ENCODE data around the gene NF2.
"Not testable (repeated sequence)": the region's sequence is repeated elsewhere in the genome, so short reads cannot be mapped to it uniquely, and the experiment has no call there.

NF2 gene

DNA sequence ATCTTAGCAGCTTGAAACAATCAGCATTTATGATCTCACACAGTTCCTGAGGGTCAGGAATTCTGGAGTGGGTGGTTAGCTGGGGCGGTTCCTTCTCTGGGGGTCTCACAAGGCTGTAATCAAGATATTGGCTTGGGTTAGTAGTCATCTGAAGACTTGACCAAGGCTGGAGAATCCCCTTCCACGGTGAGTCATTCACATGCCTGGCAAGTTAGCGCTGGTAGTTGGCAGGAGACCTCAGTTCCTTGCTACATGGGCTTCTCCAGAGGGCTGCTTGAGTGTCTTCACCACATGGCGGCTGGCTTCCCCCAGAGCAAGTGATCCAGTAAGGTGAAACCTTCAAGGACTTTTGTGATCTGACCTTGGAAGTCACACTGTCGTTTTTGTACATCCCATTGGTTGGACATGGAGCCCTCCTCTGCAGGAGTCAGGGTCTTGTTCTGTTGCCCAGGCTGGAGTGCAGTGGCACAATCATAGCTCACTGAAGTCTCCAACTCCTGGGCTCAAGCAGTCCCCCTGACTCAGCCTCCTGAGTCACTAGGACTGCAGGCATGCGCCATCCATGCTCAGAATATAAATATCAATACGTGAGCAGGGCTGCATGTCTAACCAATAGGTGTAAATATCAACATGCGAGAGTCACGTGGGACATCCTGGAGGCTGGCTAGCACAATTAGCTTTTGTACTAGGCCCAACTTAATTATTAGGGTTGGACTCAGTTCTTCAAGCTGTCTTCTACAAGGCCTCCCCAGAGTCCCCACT, 15.3 kb upstream of the NF2 start:
- intact Hi-C loops (cut with DNase I): no loop called here
- no peak for DNase-seq

DNA sequence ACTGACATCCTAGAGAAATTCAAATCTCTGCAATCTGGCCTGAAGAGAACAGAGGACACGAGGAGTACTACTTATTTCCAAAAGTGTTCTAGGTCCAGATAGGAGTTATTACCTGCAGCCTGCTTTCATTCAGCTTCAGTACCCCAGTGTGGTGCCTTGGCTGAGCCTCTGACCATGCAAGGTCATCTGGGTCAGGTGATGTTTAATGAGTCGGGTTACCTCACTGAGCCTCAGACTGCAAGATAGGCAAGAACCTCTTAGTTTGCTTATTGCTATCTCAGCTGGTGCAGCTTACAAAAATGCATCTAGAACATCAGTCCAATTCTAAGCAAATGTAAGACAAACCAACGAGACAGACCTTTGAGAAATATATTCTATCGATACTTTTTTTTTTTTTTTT, 9.5 kb upstream of the NF2 start:
- no peak for DNase-seq
- intact Hi-C loops (cut with DNase I): no loop called here

DNA sequence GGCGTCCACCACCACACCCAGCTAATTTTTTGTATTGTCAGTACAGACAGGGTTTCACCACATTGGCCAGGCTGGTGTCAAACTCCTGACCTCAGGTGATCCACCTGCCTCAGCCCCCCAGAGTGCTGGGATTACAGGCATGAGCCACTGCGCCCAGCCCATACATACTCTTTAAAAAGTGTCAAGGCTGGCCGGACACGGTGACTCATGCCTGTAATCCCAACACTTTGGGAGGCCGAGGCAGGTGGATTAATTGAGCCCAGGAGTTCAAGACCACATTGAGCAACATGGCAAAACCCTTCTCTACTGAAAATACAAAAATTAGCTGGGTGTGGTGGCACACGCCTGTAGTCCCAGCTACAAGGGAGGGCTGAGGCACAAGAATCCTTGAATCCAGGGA, 9.0 kb upstream of the NF2 start:
- DNase-seq; intact Hi-C loops (cut with DNase I): not testable (repeated sequence)

DNA sequence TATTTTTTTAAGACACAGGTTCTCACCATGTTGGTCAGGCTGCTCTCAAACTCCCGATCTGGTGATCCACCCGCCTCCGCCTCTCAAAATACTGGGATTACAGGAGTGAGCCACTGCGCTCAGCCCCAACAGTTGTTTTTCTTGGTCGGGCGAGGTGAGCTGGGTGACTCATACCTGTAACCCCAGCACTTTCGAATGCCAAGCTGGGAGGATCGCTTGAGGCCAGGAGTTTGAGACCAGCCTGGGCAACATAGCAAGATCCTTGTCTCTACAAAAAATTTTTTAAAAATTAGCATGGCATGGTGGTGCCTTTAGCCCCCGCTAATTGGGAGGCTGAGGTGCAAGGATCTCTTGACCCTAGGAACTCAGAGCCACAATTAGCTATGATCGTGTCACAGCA, 7.0 kb upstream of the NF2 start:
- intact Hi-C loops (cut with DNase I): no loop called here
- no peak for DNase-seq

DNA sequence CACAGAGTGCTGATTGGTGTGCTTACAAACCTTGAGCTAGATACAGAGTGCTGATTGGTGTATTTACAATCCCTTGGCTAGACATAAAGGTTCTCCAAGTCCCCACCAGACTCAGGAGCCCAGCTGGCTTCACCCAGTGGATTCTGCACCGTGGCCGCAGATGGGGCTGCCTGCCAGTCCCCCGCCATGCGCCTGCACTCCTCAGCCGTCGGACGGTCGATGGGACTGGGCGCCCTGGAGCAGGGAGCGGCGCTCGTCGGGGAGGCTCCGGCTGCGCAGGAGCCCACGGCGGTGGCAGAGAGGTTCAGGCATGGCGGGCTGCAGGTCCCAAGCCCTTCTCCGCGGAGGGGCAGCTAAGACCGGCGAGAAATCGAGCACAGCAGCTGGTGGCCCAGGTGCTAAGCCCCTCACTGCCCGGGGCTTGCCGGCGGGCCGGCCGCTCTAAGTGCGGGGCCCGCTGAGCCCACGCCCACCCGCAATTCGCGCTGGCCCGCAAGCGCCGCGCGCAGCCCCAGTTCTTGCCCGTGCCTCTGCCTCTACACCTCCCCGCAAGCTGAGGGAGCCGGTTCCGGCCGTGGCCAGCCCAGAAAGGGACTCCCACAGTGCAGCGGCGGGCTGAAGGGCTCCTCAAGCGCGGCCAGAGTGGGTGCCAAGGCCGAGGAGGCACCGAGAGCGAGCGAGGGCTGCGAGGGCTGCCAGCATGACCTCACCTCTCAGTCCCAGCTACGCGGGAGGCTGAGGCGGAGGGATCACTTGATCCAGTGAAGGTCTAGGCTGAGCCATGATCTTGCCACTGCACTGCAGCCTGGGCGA, 5.4 kb upstream of the NF2 start:
- DNase-seq; intact Hi-C loops (cut with DNase I): not testable (repeated sequence)

DNA sequence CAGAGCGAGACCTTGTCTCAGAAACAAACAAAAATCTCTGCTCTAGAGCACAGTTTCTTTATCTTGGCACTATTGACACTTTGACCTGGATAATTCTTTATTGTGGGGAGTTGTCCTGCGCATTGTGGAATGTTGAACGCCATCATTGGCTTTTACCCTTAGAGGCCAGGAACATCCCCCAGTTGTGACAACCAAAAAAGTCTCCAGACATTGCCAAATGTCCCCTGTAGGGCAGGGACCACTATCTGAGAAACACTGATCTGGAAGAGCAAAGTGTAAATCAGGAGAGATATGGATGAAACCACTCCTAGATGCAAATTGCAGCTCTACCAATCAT, 4.8 kb upstream of the NF2 start:
- intact Hi-C loops (cut with DNase I): no loop called here
- no peak for DNase-seq

DNA sequence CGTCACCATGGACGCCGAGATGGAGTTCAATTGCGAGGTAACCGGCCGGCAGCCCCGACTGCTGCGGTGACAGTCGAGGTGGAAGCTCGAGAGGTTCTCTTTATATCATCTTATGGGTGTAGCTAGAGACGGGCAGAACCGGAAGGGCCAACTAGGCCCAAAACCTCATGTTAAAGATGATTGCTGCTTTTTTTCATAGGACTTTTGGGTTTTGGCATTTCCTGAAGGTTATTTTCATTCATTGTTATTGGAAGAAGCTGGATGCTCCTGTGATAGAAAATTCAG, 585 bp downstream of the NF2 start:
- intact Hi-C loops (cut with DNase I): loop anchor here (10.0 kb wide), 1 partner anchor 49 kb away; the partner anchor contains the start of gene THOC5
- peak in 19 of 42 donors; percentile 19 to 65 (median 34) for DNase-seq

DNA sequence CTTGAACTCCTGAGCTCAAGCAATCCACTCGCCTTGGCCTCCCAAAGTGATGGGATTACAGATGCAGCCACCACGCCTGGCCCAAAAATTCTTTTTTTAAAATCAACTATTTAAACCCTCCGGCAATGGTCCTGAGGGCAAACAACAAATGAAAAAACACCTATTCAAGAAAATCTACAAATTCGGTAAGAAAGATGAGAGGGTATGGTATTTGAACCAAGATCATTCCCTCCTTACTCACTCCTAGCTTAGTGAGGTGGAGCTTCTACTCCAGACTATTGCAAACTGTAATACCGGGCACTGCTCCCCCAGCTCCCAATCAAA, 2.1 kb downstream of the NF2 start:
- no peak for DNase-seq
- intact Hi-C loops (cut with DNase I): loop anchor here (10.0 kb wide), 1 partner anchor 51 kb away; the partner anchor contains the start of gene THOC5

DNA sequence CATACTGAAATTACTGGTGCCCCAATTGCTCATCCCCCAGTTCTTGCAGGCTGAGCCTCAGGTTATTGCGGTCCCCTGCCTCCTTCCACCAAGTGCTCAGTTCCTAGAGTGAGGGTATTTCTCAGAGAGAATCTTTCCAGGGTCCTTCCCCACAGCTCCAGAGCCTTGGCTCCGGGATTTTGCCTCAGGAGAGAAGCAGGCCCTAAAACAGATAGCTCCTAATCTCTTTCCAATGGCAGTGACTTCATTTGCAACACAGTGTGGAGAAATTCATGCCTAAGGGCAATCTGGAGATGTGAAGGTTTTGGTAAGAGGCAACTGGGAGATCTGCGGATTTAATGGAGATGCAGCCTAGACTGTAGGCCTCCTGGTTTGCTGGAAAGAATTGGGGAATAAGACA, 2.9 kb downstream of the NF2 start:
- intact Hi-C loops (cut with DNase I): loop anchor here (10.0 kb wide), 1 partner anchor 52 kb away; the partner anchor contains the start of gene THOC5
- no peak for DNase-seq

DNA sequence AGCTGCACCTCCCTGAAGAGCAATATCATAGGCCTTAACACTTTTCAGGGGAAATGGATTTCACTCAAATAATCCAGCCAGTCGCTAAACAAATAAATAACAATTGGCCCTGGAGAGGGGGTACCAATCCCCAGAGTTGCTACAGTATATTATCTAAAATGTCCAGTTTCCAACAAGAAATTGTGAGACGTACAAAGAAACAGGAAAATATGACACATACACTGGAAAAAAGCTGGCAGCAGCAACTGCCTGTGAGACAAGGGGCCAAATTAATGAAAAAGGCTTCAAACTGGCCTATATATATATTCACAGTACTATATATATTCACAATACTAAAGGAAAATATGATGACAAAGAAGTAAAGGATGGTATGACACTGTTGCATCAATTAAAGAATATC, 4.0 kb downstream of the NF2 start:
- intact Hi-C loops (cut with DNase I): loop anchor here (10.0 kb wide), 1 partner anchor 53 kb away; the partner anchor contains the start of gene THOC5
- DNase-seq: no peak

DNA sequence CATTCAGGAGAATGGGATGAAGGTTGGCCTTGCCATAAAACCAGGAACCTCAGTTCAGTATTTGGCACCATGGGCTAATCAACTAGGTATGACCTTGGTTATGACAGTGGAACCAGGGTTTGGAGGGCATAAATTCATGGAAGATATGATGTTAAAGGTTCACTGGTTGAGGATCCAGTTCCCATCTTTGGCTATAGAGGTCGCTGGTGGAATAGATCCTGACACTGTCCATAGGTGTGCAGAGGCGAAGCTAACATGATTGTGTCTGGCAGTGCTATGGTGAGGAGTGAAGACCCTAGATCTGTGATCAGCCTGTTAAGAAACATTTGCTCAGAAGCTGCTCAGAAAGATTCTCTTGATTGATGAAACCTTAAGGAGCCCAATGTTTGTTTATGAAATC, 5.7 kb downstream of the NF2 start:
- DNase-seq: no peak
- intact Hi-C loops (cut with DNase I): loop anchor here (10.0 kb wide), 1 partner anchor 54 kb away; the partner anchor contains the start of gene THOC5

DNA sequence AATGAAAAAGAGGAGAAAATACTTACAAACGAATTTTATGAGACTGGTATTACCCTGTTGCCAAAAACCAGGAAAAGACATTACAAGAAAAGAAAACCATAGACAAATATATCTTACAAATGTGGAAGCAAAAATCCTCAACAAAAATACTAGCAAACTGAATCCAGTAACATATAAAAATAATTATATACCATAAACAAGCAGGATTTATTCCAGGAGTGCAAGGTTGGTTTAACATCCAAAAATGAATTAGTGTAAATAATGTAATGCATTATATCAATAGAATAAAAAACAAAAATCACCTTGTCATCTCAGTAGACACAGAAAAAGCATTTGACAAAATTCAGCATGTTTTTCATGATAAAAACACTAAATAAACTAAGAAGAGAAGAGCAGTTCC, 7.3 kb downstream of the NF2 start:
- DNase-seq: no peak
- intact Hi-C loops (cut with DNase I): no loop called here

DNA sequence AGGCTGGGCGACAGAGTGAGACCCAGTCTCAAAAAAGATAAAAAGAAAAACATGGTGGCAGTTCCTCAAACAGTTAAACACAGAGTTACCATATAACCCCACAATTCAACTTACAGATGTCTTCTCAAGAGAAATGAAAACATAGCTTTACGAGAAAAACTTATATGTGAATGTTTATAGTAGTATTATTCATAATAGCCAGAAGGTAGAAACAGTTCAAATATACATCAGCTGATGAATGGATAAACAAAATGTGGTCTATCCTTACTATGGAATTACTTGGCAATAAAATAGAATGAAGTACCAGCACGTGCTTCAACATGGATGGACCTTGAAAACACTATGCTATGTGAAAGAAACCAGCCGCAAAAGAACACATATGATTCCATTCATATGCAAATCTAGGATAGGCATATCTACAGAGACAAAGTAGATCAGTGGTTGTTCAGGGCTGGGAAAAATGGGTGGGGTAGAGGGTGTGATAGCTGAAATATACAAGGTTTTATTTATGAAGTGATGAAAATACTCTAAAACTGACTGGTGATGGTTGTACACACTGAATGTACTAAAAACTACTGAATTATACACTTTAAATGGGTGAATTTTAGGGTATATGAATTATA, 12.4 kb downstream of the NF2 start:
- DNase-seq: no peak
- intact Hi-C loops (cut with DNase I): no loop called here

DNA sequence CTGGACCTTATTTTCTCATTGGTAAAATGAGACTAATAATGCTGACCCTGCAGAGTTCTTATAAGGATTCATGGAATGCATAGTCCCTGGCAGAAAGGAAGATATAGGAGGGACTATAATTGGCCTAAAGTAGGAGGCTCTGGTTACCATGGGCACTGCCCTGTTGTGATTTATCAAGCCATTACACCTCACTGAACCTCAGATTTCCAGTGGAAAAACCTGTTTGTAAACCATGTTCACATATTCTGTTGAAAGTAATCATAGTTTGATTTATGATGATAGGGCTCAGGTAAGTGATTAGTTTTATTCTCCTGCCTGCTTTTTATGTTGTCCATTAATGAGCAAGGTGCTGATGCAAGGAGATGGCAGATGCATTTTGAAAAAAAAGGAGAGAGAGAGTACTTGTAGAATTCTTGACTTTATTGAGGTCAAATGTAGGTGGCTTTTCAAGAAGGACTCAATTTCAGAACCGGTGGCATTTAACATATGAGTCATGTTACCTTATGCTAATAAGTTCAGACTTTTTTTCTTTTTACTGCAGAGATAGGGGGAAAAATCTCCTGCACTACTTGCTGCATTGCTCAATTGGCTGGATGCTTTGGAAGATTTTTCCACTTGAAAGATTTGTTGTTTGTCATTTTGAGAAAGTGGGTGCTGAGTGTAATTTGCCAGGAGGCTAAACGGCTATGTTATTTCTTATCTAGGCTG, 14.6 kb downstream of the NF2 start:
- DNase-seq: peak in 4 of 42 donors; percentile 19 to 47 (median 34)
- intact Hi-C loops (cut with DNase I): no loop called here

DNA sequence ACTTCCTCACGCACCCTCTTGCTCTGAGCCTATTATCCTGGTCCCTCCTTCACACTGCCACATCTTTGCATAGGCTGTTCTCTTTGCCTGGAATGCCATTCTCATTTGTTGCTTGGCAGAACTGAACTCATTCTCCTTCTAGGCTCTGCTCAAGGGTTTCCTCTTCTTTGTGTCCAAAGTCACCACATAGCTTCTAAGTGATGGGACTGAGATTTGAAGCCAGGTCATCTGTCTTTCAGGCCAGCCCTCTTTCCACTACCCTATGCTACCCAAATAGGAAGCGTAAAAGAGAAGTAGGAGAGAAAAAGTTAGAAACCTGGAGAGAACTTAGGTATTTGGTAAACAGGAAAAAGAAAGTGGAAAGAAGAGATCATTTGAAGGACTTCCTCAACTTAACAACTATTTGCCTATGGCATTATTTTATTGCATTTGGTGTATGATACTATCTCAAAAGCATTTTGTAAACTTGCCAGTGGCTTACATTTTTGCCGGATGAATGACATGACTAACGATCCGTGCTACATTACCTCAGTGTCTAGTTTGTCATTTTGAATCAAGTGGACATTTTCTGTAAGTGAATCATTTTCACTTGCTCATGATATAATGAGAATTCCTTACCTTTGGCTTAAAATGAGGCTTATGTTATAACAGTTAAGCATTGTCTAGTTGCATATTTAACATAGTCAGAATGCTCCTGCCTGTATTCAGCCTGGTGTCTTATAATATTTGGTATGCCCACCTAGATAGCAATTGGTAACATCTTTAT, 18.5 kb downstream of the NF2 start:
- intact Hi-C loops (cut with DNase I): no loop called here
- no peak for DNase-seq

DNA sequence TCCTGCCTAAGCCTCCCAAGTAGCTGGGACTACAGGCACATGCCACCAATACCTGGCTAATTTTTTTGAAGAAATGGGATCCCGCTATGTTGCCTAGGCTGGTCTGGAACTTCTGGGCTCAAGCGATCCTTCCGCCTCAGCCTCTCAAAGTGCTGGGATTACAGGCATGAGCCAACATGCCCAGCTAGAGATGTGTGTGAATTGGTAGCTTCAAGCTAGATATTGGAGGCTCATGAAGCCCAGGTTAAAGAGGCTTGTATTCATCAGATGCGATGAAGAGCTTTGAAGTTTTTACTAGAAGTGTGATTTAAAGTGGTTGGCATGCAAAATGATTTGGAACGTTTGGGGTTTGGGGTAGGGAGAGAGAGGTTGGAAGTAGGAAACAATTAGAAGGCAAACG, 19.6 kb downstream of the NF2 start:
- DNase-seq: no peak
- intact Hi-C loops (cut with DNase I): no loop called here

DNA sequence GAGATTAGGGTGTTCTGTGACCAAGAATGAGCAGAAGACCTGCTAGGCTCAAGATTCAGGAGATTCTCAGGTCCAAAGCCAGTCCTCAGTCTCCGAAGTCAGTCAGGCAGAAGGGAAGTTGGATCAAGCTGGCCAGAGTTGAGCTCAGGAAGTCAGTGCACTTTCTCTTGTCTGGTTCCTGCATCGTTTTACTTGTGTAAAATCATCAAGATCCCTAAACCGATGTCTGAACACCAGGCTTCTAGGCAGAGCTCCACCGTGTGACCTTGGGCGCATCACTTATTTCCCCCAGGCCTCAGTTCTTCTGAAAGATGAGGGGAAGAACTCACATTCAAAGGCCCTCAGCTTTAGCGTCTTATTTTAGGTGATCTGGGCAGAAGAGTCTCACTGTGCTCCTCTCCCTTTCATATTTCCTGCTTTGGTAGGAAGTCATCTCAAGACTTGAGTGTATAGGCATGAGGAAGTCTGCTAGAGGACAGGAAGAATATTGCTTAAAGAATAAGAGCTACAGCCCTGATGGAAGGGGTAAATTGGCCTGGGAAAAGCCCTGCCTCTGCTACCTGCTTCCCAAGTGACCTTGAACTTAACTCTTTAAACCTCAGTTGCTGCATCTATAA, 20.2 kb downstream of the NF2 start:
- intact Hi-C loops (cut with DNase I): no loop called here
- no peak for DNase-seq

DNA sequence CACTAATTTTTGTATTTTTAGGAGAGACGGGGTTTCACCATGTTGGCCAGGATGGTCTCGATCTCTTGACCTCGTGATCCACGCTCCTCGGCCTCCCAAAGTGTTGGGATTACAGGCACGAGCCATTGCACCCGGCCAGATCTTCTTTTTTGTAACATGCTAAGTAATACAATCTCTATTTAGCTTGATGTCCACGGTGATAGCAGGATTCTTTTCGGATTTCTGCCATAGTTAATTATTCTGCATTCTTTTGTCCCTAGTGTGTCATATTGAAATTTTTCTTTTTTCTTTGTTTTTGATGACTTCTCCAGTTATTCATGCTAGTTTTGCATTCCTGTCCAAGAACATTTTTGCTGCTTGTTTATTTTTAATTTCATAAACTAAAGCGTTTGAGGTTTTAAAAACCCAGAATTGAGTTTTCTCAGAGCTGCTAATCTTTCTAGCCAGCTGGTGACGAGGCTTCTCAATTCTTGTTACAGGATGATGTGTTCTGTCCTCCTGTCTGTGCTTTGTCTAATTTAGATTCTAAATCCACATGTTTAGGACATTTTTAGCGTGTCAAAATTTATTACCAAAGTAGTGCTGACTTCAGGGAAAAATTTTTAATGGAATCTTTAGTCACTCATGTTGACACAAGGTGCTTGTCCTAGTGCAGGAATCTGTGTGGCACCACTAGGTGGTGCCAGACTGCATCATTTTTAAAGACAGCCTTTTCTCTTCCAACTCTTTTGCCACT, 21.8 kb downstream of the NF2 start:
- intact Hi-C loops (cut with DNase I): no loop called here
- peak in 39 of 42 donors; percentile 13 to 77 (median 54) for DNase-seq

Data from head of caudate nucleus (tissue), 42 donors.